DMS79 (cell line): ENCODE measurements around the gene CR1.
"Not testable (repeated sequence)": the region's sequence is repeated elsewhere in the genome, so short reads cannot be mapped to it uniquely, and the experiment has no call there.

Source experiments
- DNase-seq: peaks from one replicate; lab custom pipeline; 2025; lab: John Stamatoyannopoulos, UW

Gene CR1

DNA sequence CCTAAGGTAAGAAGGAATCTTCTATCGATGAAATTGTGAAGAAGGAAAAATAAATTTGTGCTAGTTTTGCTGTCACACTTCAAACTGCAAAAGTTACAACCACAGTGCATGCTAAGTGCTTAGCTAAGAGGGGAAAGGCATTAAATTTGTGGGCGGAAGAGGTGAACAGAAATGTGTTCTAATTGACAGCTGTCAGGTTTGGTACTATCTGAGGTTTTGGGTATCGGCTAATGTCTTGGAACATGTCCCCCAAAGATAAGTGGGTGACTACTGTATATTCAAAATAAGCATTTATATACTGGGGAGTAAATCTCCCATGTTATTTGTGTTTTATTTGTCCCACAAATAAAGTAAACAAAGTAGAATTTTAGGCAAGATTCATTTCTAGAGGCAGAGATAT is 8.0 kb downstream of the CR1 start:
- DNase-seq, result no peak

- DNase-seq, result no peak
Observed at GRCh38 chr1:207504438-207504837, 8.5 kb downstream of the CR1 start.

- no peak for DNase-seq
Observed at GRCh38 chr1:207510444-207510843, 14.5 kb downstream of the CR1 start.

- DNase-seq, result no peak
Observed at GRCh38 chr1:207514890-207515289, 18.9 kb downstream of the CR1 start.

- no peak for DNase-seq
Observed at GRCh38 chr1:207516729-207517128, 20.8 kb downstream of the CR1 start.

GRCh38 chr1:207518608-207519236 is 22.8 kb downstream of the CR1 start:
- no peak for DNase-seq

DNA sequence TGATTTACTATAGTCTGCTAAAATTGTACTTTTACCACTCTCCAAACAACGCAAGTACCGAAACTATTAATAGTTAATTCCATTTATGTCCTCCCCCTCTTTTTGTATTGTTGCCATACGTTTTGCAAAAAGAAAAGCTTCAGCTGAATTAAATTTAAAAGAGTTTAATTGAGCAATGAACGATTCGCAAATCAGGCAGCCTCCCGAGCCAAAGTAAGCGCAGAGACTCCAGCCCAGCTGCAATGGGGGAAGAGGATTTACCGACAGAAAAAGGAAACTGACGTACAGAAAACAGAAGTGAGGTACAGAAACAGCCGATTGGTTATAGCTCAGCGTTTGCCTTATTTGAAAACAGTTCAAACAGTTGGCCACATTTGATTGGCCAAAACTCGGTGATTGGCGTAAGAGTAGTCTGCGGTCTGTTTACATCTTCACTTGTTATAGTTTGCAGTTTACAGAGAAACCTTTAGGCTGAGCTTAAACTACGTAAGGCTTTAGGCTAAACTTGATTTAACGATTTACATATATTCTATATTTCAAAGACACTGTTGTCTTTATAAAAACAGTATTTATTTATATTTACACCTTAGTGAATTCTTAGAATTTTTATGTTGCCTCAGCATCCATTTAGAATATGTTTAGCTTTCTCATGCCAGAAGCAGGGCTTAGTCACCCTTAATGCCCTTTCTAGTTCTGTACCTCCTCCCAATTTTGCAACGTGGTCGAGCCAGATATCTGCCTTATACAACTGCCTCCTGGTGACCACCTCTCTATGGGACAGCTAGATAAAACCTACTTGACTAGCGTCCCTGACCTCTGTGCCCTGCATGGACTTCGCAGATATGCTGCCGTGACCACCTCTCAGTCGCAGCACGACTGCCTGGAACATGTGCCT is 23.8 kb downstream of the CR1 start:
- no peak for DNase-seq

DNA sequence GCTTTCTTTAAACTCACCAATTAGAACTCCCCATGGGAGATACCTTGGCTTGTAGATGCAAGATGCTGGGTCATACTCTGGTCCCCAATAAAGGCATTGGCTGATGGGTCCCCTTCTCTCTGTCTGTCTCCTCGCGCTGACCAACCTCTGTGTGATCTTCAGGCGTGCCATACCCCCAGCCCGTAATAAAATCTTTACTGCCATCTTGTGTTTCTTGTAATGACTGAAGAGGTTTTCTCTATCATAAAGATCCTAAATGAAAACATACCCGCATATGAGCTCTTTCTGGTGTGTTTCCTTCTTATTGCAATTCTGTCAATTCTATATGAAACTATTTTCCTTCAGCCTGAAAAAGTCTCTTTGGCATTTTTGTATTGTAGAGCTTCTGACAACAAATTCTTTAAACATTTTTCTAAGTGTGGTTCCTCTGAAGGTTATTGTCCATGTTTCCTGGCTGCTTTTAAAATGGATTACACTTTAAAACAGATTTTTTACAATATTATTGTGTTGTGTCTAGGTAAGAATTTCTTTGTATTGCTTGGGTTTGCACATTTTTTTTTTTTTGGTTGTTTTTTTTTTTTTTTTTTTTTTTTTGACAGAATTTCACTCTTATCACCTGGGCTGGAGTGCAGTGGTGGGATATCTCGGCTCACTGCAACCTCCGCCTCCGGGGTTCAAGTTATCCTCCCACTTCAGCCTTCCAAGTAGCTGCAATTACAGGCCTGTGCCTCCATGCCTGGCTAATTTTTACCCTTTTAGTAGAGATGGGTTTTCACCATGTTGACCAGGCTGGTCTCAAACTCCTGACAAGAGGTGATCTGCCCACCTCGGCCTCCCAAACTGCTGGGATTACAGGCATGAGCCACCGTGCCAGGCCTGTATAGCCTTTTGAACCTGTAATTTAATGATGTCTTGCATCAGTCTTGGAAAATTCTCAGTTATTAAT is 24.7 kb downstream of the CR1 start:
- DNase-seq, result not testable (repeated sequence)

DNA sequence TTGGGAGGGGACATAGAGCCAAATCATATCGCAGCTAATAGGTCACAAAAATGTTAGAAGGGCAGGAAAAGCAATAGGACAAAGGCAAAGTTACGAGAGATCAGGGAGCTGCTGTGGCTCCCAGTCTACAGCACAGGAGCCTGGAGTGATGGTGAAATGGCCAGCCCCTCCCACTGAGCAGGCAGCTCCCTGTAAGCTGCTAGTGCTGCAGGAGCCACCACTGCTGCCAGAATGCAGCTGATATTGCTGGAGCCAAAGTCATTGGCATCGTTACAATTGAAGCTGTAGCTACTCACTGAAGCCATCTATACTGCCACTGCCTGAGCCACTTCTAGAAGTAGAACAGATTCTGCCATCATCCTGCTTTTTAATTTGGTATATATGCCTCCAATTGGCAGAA is 29.3 kb downstream of the CR1 start:
- not testable (repeated sequence) for DNase-seq

- not testable (repeated sequence) for DNase-seq
Observed at GRCh38 chr1:207528401-207528800, 32.4 kb downstream of the CR1 start.

GRCh38 chr1:207536263-207536662 is 40.3 kb downstream of the CR1 start:
- not testable (repeated sequence) for DNase-seq

- not testable (repeated sequence) for DNase-seq
Observed at GRCh38 chr1:207546677-207547357, 50.9 kb downstream of the CR1 start.

- DNase-seq, result not testable (repeated sequence)
Observed at GRCh38 chr1:207554823-207555222, 58.9 kb downstream of the CR1 start.

DNA sequence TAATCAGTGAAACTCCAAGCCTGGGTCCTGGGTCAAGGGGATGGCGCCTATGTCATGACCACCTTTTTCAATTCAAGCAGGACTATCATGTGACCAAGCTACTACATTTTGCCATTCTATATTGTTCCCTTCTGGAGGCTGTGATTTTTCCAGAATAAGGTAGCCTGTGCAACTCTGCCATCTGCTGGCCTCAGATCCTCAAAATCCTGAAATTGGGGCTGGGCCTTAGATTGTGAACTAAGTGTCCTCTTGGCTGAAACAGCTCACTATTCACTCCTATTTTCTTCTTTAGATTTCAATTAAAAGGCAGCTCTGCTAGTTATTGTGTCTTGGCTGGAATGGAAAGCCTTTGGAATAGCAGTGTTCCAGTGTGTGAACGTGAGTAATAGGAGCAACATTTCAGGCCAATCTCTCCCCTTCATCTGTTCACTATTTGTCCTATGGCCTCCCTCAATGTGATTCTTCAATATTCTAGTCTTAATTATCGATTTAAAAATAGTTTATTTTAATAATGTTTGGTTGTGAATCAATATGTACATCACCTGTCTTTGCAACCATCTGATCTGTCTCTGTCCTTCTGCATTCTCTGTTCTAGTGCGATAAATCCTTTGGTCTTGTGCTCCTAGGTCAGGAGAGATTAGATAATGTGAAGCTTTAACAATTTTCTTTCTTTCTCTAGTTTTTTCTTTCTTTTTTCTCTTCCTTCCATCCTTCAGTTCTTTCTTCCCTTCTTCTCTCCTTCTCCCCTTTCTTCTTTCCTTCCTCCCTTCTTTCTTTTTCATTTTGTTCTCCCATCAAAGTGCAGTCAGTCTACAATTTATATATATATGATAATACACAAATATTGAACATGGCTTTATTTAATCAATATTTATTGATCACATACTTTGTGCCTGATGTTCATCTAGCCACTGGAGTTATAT is 69.8 kb downstream of the CR1 start:
- DNase-seq, result no peak

GRCh38 chr1:207571926-207572325 is 76.0 kb downstream of the CR1 start:
- not testable (repeated sequence) for DNase-seq

DNA sequence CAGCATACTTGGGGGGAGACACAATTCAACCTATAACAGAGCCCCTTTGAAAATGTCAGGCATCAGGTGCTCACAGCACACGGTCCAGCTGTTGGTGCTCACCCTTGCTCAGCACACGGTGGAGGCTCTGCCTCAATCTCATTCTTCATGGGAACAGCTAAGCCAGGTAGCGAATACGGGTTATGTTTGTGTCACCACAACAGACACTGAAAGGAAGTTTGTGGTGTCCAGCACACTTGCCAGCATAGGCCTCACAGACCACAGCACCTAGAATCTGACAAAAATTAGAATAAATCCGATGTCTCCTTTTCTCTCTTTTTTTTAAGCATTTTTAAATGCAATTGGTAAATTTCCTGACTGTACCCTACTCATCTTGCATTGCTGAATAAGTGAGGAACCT is 77.1 kb downstream of the CR1 start:
- not testable (repeated sequence) for DNase-seq

DNA sequence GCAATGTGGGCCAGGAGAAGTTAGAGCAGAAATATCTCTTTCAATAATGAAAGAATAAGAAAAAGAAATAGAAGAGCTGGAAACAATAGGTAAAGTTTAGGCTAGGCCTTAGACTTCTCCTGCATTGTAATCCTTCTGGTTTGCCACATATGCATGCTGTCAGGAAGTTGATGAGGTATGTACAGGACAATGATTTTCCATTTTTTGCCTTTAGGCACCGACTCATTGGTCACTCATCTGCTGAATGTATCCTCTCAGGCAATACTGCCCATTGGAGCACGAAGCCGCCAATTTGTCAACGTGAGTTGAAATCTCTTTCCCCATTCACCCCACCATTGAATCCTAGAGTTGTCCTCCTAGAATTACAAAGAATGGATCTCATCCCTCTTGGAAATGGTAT is 79.4 kb downstream of the CR1 start:
- DNase-seq, result not testable (repeated sequence)

GRCh38 chr1:207578796-207579435 is 83.0 kb downstream of the CR1 start:
- no peak for DNase-seq

DNA sequence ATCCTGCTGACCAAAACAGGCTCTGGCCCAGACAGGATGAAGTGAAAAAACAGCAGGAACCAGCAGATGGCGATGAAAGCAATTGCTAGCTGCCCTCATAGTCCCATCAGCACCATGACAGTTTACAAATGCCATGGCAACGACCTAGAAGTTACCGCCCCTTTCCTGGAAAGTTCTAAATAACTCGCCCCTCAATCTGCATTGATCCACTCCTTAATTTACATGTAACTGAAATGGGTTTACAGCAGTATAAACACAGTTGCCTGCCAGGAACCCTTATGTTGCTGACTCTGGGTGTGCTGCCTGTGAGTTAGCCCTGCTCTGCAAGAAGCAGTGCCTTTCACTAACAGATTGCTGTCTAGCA is 83.5 kb downstream of the CR1 start:
- no peak for DNase-seq

- DNase-seq, result no peak
Observed at GRCh38 chr1:207581496-207582153, 85.7 kb downstream of the CR1 start.
